ENCODE measurements around the gene IRF1. TPM values are rescaled to one million over a fixed set of nuclear protein-coding genes. Genes with fewer than 3 reads are reported as not detected.

IRF1 gene
- polyA plus RNA-seq, 1 experiment, result 25.5 TPM

DNA sequence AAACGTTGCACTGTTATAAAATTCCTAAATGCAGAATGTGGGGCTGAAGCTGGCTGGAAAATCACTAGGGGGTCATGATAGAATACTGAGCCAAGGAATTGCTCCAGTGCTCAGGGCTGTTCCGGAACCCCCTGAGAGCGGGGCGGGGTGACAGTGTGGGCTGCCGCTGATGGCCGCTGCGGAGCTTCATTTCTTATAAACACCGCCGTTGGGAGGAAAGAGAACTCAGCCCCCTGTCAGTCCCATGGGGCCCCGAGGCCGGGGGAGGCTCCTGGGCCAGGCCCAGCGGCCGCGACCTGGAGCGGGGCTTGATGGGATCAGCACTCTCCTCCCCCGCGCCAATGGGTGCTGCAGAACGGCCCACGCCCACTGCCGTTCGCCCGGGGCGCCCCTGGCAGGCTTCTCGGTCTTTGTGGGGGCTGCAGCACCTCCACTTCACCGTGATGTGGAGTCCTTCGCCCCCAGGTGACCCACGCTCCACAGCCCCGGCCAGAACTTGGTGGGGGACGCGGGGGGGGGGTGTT, 5.2 kb upstream of the IRF1 start:
- ChIA-PET POLR2A (interaction anchor here (0.6 to 1.0 kb wide), 3 partner anchors 11 to 236 kb away, joined by 3 to 6 read pairs (median 5); no protein-coding TSS in a partner anchor), CTCF (interaction anchor here (0.8 to 13.4 kb wide), 9 partner anchors 12 to 399 kb away, joined by 3 to 255 read pairs (median 5); no protein-coding TSS in a partner anchor)
- peak; percentile 57 for DNase-seq (ENCODE audit: low read depth)
- Histone ChIP-seq H3K27me3 (ENCODE audit: control insufficient read depth, insufficient read depth, low read length) (no peaks in the 10 kb centered on the region), H3K4me3 (ENCODE audit: low read depth, low read length) (peak overlapping the region; percentile 59), H3K36me3 (ENCODE audit: control insufficient read depth, insufficient read depth, low read length) (no peaks in the 10 kb centered on the region)
- peak; percentile 33 for TF ChIP-seq CTCF (IDR thresholded peaks at IDR 0.05; ENCODE audit: insufficient read depth, low read depth, low read length)

- TF ChIP-seq CTCF (IDR thresholded peaks at IDR 0.05; ENCODE audit: insufficient read depth, low read depth, low read length), result no peak
- no peak for DNase-seq (ENCODE audit: low read depth)
- H3K27me3 ChIP-seq (ENCODE audit: control insufficient read depth, insufficient read depth, low read length), result no peaks in the 10 kb centered on the region
- H3K36me3 ChIP-seq (ENCODE audit: control insufficient read depth, insufficient read depth, low read length), result no peaks in the 10 kb centered on the region
- ChIA-PET POLR2A (no interaction called here), CTCF (interaction anchor here (13.4 kb wide), 1 partner anchor 107 kb away, joined by 255 read pairs; no protein-coding TSS in a partner anchor)
- no peak overlapping the region for H3K4me3 ChIP-seq (ENCODE audit: low read depth, low read length)
Observed at GRCh38 chr5:132493821-132494220, 3.2 kb upstream of the IRF1 start.

DNA sequence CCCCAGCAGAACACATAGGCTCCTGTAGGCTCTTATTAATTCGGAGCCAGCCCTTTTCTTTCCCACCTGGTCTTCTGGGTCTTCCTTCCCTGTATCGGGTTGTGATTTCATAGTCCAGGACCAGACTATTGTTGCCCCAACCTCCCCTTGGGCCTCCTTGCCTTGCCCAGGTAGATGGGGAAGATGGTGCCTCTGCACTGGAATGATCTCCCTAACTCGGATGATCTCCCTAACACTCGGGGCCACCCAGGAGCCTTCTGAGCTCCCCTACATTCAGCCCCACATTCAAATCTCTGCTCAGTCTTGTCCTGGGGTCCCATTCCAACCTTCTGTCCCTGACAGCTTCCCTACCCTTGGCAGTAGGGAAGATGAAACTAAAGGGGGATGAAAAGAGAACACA, 2.7 kb upstream of the IRF1 start:
- Histone ChIP-seq H3K36me3 (ENCODE audit: control insufficient read depth, insufficient read depth, low read length) (no peaks in the 10 kb centered on the region; the same call in 1 of the 2 replicates), H3K4me3 (ENCODE audit: low read depth, low read length) (no peak overlapping the region), H3K27me3 (ENCODE audit: control insufficient read depth, insufficient read depth, low read length) (no peaks in the 10 kb centered on the region)
- POLR2A ChIA-PET, result no interaction called here
- CTCF ChIA-PET, result interaction anchor here (1.6 to 5.3 kb wide), 2 partner anchors 68 to 73 kb away, joined by 7 to 47 read pairs; no protein-coding TSS in a partner anchor
- TF ChIP-seq CTCF (IDR thresholded peaks at IDR 0.05; ENCODE audit: insufficient read depth, low read depth, low read length), result no peak
- DNase-seq (ENCODE audit: low read depth), result no peak

- Histone ChIP-seq H3K27me3 (ENCODE audit: control insufficient read depth, insufficient read depth, low read length) (no peaks in the 10 kb centered on the region), H3K36me3 (ENCODE audit: control insufficient read depth, insufficient read depth, low read length) (peaks cover 5% of the 10 kb centered on the region), H3K4me3 (ENCODE audit: low read depth, low read length) (no peak overlapping the region)
- no peak for DNase-seq (ENCODE audit: low read depth)
- TF ChIP-seq CTCF (IDR thresholded peaks at IDR 0.05; ENCODE audit: insufficient read depth, low read depth, low read length), result no peak
- CTCF ChIA-PET, result interaction anchor here (0.6 to 5.3 kb wide), 5 partner anchors 8 to 165 kb away, joined by 3 to 47 read pairs (median 7); no protein-coding TSS in a partner anchor
- POLR2A ChIA-PET, result no interaction called here
Observed at GRCh38 chr5:132492386-132493125, 2.0 kb upstream of the IRF1 start.

All from BJ (cell line).